CD14-positive monocyte (primary cell): ENCODE measurements around the gene MSI2. TPM values are rescaled to one million over a fixed set of nuclear protein-coding genes. Genes with fewer than 3 reads are reported as not detected.

Source experiments
- DNase-seq, 3 donors: peaks; one replicate each; pipeline ENCODE4 v3.0.0-alpha.2; 2011 to 2022
- H2AFZ ChIP-seq: 2 replicates; pipeline ENCODE4 v1.6.0; 2012; ENCODE audit warnings: mild to moderate bottlenecking, low read depth, low read length, inconsistent platforms; ENCODE audit not compliant: insufficient read depth, poor library complexity, severe bottlenecking
- H3K27ac ChIP-seq, 2 donors: 1 replicate in 1 of 2; 2 replicates in 1 of 2; pipeline ENCODE4 v1.5.1; 2012 to 2013; ENCODE audit warnings: low read length in 2 of 2, control low read depth in 1 of 2, inconsistent platforms in 1 of 2, low read depth in 1 of 2, mild to moderate bottlenecking in 1 of 2
- H3K27me3 ChIP-seq, 2 donors: one replicate each; pipeline versions ENCODE4 v1.6.0 to v1.6.1; 2011 to 2013; ENCODE audit warnings: low read length in 2 of 2; ENCODE audit not compliant: control insufficient read depth in 2 of 2, insufficient read depth in 2 of 2
- H3K36me3 ChIP-seq, 2 donors: replicated peaks in 1 of 2; 1 replicate in 1 of 2; 2 replicates in 1 of 2; pipeline versions ENCODE4 v1.5.1 to v1.6.1; 2012 to 2013; ENCODE audit warnings: low read length in 2 of 2, control low read depth in 1 of 2, inconsistent platforms in 1 of 2, mild to moderate bottlenecking in 1 of 2; ENCODE audit not compliant: insufficient read depth in 2 of 2, control insufficient read depth in 1 of 2
- H3K4me1 ChIP-seq, 2 donors: 1 replicate in 1 of 2; 2 replicates in 1 of 2; pipeline versions ENCODE4 v1.5.1 to v1.6.1; 2012 to 2013; ENCODE audit warnings: low read length in 2 of 2, control low read depth in 1 of 2, inconsistent platforms in 1 of 2, mild to moderate bottlenecking in 1 of 2, moderate library complexity in 1 of 2; ENCODE audit not compliant: insufficient read depth in 2 of 2, control insufficient read depth in 1 of 2
- H3K4me2 ChIP-seq: replicated peaks from 2 replicates; pipeline ENCODE3; 2012; ENCODE audit warnings: low read length, moderate library complexity, mild to moderate bottlenecking; ENCODE audit not compliant: poor library complexity, severe bottlenecking; ENCODE audit errors: extremely low read depth
- H3K4me3 ChIP-seq, 3 experiments: fragments of 200-600 bp in 1 of 3; sonication (generic) in 1 of 3; replicated peaks in 1 of 3; 1 replicate in 2 of 3; 2 replicates in 1 of 3; pipeline ENCODE4 v1.5.1; 2011 to 2013; ENCODE audit warnings: low read length in 3 of 3, mild to moderate bottlenecking in 3 of 3, control low read depth in 2 of 3, low read depth in 2 of 3, inconsistent platforms in 1 of 3, moderate library complexity in 1 of 3
- H3K79me2 ChIP-seq: 2 replicates; pipeline ENCODE4 v1.6.0; 2012; ENCODE audit warnings: mild to moderate bottlenecking, control low read depth, inconsistent platforms, low read length, moderate library complexity; ENCODE audit not compliant: insufficient read depth
- H3K9ac ChIP-seq: 2 replicates; pipeline ENCODE4 v1.6.0; 2017; ENCODE audit warnings: low read length, mild to moderate bottlenecking; ENCODE audit not compliant: insufficient read depth, poor library complexity, severe bottlenecking
- H3K9me3 ChIP-seq, 2 donors: replicated peaks in 1 of 2; 1 replicate in 1 of 2; 2 replicates in 1 of 2; pipeline versions ENCODE4 v1.5.1 to v1.6.1; 2012 to 2013; ENCODE audit warnings: low read length in 2 of 2, control low read depth in 1 of 2; ENCODE audit not compliant: control insufficient read depth in 1 of 2, insufficient read depth in 1 of 2
- H4K20me1 ChIP-seq: 2 replicates; pipeline ENCODE4 v1.6.0; 2012; ENCODE audit warnings: mild to moderate bottlenecking, low read length, control low read depth, moderate library complexity; ENCODE audit not compliant: insufficient read depth
- H3K27ac Mint-ChIP-seq, 7 donors: one replicate each; pipeline ENCODE4 v1.8.0; 2020; ENCODE audit warnings: mild to moderate bottlenecking in 7 of 7, mixed read lengths in 7 of 7, moderate library complexity in 6 of 7, inconsistent platforms in 2 of 7
- H3K27me3 Mint-ChIP-seq, 3 donors: one replicate each; pipeline ENCODE4 v1.8.0; 2021 to 2022; ENCODE audit warnings: low read depth in 3 of 3, mild to moderate bottlenecking in 3 of 3, mixed read lengths in 3 of 3, moderate library complexity in 3 of 3, inconsistent platforms in 1 of 3
- H3K36me3 Mint-ChIP-seq, 2 donors: one replicate each; pipeline ENCODE4 v1.8.0; 2020; ENCODE audit warnings: mixed read lengths in 2 of 2, inconsistent platforms in 1 of 2, mild to moderate bottlenecking in 1 of 2
- H3K4me1 Mint-ChIP-seq: one replicate; pipeline ENCODE4 v1.8.0; 2020; ENCODE audit warnings: mild to moderate bottlenecking, mixed read lengths
- H3K4me3 Mint-ChIP-seq, 2 donors: one replicate each; pipeline ENCODE4 v1.8.0; 2020; ENCODE audit warnings: mild to moderate bottlenecking in 2 of 2, mixed read lengths in 2 of 2, moderate library complexity in 1 of 2
- H3K9me3 Mint-ChIP-seq, 7 donors: one replicate each; pipeline ENCODE4 v1.8.0; 2020 to 2022; ENCODE audit warnings: mixed read lengths in 7 of 7, mild to moderate bottlenecking in 6 of 7, moderate library complexity in 6 of 7, inconsistent platforms in 2 of 7
- WGBS: methylation state at CpG from one replicate; pipeline ENCODE4 v1.1.5; 2013; ENCODE audit warnings: missing lambda C conversion rate; ENCODE audit not compliant: insufficient coverage; 5-methylcytosine and 5-hydroxymethylcytosine counted together
- intact Hi-C, 2 donors: fragments of 100-400 bp; cut with micrococcal nuclease; formaldehyde crosslinking; loops; one replicate each; pipeline versions ENCODE4 v1.15.0 to v1.15.1; 2023
- polyA plus RNA-seq, 3 donors: library from polyadenylated mRNA; depleted of rRNA in 1 of 3; unstranded in 2 of 3; stranded (reverse) in 1 of 3; fragments of 300-500 nt in 2 of 3; fragments of >200 nt in 1 of 3; fragmentation: Illumina TruSeq in 2 of 3; gene quantifications; 1 replicate in 2 of 3; 2 replicates in 1 of 3; pipeline ENCODE4 v1.2.3, GENCODE V29; 2012 to 2021
- TF ChIP-seq, protein P1 (sequence below): fragments of 200-600 bp; IDR thresholded peaks from one replicate; pipeline ENCODE4 v1.8.0; 2022; ENCODE audit warnings: antibody characterized with exemption, mild to moderate bottlenecking

The MSI2 gene
- polyA plus RNA-seq, 3 donors = 0.20 to 6.6 (median 0.37) TPM

DNA sequence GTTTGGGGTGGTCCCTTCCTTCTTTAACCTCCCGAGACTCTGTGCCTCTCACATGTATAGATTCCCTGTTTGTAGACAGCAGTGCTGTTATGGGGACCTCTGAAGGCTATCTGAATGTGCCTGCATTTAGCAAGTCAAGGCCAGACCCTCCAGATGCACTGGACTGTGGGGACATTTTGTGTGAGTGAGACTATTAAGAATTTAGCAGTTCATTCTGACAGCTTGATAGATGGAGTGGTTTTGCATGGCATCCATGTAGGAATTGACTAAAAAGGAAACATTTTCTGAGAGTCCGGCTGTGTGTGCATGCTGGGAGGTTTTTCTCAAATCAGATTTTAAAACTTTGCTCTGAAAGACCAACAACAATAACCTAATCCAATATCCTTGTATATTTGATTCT is 226.3 kb downstream of the MSI2 start:
- no CpG with 5 or more reads among the region's 2 CpGs for WGBS
- no peak overlapping the region for H3K4me2 ChIP-seq

DNA sequence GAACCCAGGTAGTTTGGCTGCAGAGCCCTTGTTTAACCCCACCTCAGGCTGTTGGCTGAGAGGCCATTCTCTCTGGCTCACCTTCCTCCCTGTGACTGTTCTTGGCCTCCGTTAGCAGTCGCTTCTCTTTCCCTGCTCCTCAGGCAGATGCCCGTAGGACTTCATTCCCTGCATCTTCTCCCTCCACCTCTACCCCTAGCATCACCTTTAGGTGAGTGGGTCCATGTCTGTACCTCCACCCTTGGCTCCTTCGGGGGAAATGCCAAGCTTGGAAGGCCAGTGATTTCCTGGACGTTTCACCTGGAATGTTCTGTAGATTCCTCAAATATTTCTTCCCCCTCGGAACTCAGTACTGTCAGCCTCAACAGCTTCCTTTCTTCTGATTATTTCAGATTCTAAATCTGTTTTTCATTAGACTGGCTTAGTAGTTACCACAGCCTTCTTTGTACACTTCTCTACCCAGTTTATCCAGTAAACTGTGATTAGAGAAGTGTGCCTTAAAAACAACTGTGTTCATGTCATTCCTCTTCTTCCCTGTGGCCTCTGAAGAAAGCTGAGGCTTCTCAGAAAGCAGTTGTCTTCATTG is 227.9 kb downstream of the MSI2 start:
- Histone ChIP-seq H3K4me2 (no peak overlapping the region), H3K27me3 (no peaks in the 10 kb centered on the region), H3K4me1 (peaks cover 15 to 17% of the 10 kb centered on the region in 2 donors), H3K27ac (no peak overlapping the region), H3K9me3 (no peaks in the 10 kb centered on the region), H3K79me2 (no peaks in the 10 kb centered on the region), H2AFZ (no peak overlapping the region), H3K9ac (no peak overlapping the region), H3K36me3 (no peaks in the 10 kb centered on the region), H4K20me1 (no peaks in the 10 kb centered on the region), H3K4me3 (no peak overlapping the region)
- H3K27ac Mint-ChIP-seq = no peak overlapping the region
- intact Hi-C loops = no loop called here
- WGBS = 91% methylated on average over 6 of the region's 6 CpGs
- no peak overlapping the region for H3K4me3 Mint-ChIP-seq
- H3K4me1 Mint-ChIP-seq = peaks cover 41% of the 10 kb centered on the region
- DNase-seq = no peak
- no peaks in the 10 kb centered on the region for H3K36me3 Mint-ChIP-seq
- no peaks in the 10 kb centered on the region for H3K9me3 Mint-ChIP-seq
- no peaks in the 10 kb centered on the region for H3K27me3 Mint-ChIP-seq
- TF ChIP-seq, protein P1, sequence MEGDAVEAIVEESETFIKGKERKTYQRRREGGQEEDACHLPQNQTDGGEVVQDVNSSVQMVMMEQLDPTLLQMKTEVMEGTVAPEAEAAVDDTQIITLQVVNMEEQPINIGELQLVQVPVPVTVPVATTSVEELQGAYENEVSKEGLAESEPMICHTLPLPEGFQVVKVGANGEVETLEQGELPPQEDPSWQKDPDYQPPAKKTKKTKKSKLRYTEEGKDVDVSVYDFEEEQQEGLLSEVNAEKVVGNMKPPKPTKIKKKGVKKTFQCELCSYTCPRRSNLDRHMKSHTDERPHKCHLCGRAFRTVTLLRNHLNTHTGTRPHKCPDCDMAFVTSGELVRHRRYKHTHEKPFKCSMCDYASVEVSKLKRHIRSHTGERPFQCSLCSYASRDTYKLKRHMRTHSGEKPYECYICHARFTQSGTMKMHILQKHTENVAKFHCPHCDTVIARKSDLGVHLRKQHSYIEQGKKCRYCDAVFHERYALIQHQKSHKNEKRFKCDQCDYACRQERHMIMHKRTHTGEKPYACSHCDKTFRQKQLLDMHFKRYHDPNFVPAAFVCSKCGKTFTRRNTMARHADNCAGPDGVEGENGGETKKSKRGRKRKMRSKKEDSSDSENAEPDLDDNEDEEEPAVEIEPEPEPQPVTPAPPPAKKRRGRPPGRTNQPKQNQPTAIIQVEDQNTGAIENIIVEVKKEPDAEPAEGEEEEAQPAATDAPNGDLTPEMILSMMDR = no peak

More for the DNA sequence above, 226.3 kb downstream of the MSI2 start:
- H3K79me2 ChIP-seq = no peaks in the 10 kb centered on the region
- DNase-seq = no peak
- no peak overlapping the region for H3K4me3 ChIP-seq
- no peaks in the 10 kb centered on the region for H3K27me3 ChIP-seq
- Mint-ChIP-seq H3K27me3 (no peaks in the 10 kb centered on the region), H3K27ac (no peak overlapping the region), H3K4me1 (peaks cover 38% of the 10 kb centered on the region), H3K4me3 (no peak overlapping the region), H3K9me3 (peaks cover 0 to 2% (median 0%) of the 10 kb centered on the region in 7 donors), H3K36me3 (no peaks in the 10 kb centered on the region)
- H3K27ac ChIP-seq = no peak overlapping the region
- no peak overlapping the region for H2AFZ ChIP-seq
- no peaks in the 10 kb centered on the region for H3K9me3 ChIP-seq
- peaks cover 12 to 15% of the 10 kb centered on the region in 2 donors for H3K4me1 ChIP-seq
- intact Hi-C loops = no loop called here
- TF ChIP-seq, protein P1 = no peak
- H3K36me3 ChIP-seq = no peaks in the 10 kb centered on the region
- no peaks in the 10 kb centered on the region for H4K20me1 ChIP-seq
- H3K9ac ChIP-seq = no peak overlapping the region
